DND-41 (cell line): ENCODE measurements around the gene GNB5.

ENCODE experiments used
- CTCF ChIP-seq: IDR thresholded peaks from 2 replicates; pipeline ENCODE4 v1.5.1; 2012; ENCODE audit warnings: borderline replicate concordance, low read length, moderate library complexity, mild to moderate bottlenecking; ENCODE audit not compliant: poor library complexity, severe bottlenecking; ENCODE audit errors: extremely low read depth
- EZH2 ChIP-seq: IDR thresholded peaks from 3 replicates; pipeline ENCODE4 v1.6.1; 2012; ENCODE audit warnings: borderline replicate concordance, low read depth, mild to moderate bottlenecking, moderate library complexity, low read length, inconsistent platforms; ENCODE audit not compliant: severe bottlenecking

- TF ChIP-seq CTCF (no peak), EZH2 (no peak)
Observed at GRCh38 chr15:52137432-52138357, 53.5 kb downstream of the GNB5 start.
